ENCODE data around the gene SLC17A4. TPM values are rescaled to one million over a fixed set of nuclear protein-coding genes. Genes with fewer than 3 reads are reported as not detected.

SLC17A4 gene
- total RNA-seq, 1 donor from 2014 or later, result not detected

DNA sequence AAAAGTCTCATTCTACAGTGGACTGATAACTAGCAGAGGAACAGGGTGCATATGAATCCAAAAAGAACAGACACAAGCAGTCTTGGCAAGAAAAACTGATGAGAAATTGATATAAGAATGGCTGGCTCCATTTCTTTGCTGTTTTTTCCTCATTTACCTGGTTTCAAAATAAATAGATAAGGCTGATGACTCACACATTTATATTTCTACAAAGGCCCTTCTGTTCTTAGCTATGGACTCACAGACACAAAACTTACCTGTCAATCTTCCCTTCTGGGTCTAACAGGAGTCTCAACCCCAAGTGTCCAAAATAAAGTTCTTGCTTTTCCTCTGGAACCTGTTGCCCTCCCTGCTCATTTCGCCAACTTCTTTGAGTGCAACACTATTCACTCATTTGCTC is 941 bp downstream of the SLC17A4 start:
- no peak overlapping the region for H3K9ac ChIP-seq (ENCODE audit: low read length)
- H4K20me1 ChIP-seq (ENCODE audit: insufficient read depth, low read length), result no peaks in the 10 kb centered on the region
- no peaks in the 10 kb centered on the region for H3K9me3 ChIP-seq (ENCODE audit: insufficient read depth, low read depth, low read length)
- FAIRE-seq (no peak), DNase-seq (ENCODE audit: low read depth) (no peak)
- H3K36me3 ChIP-seq (ENCODE audit: insufficient read depth, low read length), result no peaks in the 10 kb centered on the region
- no peak for TF ChIP-seq EZH2 (IDR thresholded peaks at IDR 0.05; ENCODE audit: insufficient read depth, low read length)
- TF ChIP-seq, protein P1, sequence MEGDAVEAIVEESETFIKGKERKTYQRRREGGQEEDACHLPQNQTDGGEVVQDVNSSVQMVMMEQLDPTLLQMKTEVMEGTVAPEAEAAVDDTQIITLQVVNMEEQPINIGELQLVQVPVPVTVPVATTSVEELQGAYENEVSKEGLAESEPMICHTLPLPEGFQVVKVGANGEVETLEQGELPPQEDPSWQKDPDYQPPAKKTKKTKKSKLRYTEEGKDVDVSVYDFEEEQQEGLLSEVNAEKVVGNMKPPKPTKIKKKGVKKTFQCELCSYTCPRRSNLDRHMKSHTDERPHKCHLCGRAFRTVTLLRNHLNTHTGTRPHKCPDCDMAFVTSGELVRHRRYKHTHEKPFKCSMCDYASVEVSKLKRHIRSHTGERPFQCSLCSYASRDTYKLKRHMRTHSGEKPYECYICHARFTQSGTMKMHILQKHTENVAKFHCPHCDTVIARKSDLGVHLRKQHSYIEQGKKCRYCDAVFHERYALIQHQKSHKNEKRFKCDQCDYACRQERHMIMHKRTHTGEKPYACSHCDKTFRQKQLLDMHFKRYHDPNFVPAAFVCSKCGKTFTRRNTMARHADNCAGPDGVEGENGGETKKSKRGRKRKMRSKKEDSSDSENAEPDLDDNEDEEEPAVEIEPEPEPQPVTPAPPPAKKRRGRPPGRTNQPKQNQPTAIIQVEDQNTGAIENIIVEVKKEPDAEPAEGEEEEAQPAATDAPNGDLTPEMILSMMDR (IDR thresholded peaks at IDR 0.05; ENCODE audit: insufficient read depth, low read depth, low read length), result no peak
- no peak overlapping the region for H3K4me2 ChIP-seq (ENCODE audit: low read length)
- no peak overlapping the region for H3K27ac ChIP-seq (ENCODE audit: low read depth, low read length)
- no peaks in the 10 kb centered on the region for H3K27me3 ChIP-seq (ENCODE audit: insufficient read depth, low read length)
- no peaks in the 10 kb centered on the region for H3K79me2 ChIP-seq (ENCODE audit: insufficient read depth, low read length)
- no peak overlapping the region for H3K27ac Mint-ChIP-seq (ENCODE audit: unreplicated experiment)
- no peak overlapping the region for H2AFZ ChIP-seq (ENCODE audit: low read depth, low read length)
- no peaks in the 10 kb centered on the region for H3K27me3 Mint-ChIP-seq (ENCODE audit: low read depth, unreplicated experiment)
- H3K4me3 ChIP-seq (ENCODE audit: insufficient read depth, low read depth, low read length), result no peak overlapping the region
- H3K4me1 Mint-ChIP-seq (ENCODE audit: low read depth, unreplicated experiment), result peaks cover 9% of the 10 kb centered on the region
- H3K4me1 ChIP-seq (ENCODE audit: insufficient read depth, low read length), result no peaks in the 10 kb centered on the region
- H3K9me3 Mint-ChIP-seq (ENCODE audit: unreplicated experiment), result no peaks in the 10 kb centered on the region
- H3K36me3 Mint-ChIP-seq (ENCODE audit: low read depth, unreplicated experiment), result no peaks in the 10 kb centered on the region
- H3K4me3 Mint-ChIP-seq (ENCODE audit: unreplicated experiment), result no peak overlapping the region

DNA sequence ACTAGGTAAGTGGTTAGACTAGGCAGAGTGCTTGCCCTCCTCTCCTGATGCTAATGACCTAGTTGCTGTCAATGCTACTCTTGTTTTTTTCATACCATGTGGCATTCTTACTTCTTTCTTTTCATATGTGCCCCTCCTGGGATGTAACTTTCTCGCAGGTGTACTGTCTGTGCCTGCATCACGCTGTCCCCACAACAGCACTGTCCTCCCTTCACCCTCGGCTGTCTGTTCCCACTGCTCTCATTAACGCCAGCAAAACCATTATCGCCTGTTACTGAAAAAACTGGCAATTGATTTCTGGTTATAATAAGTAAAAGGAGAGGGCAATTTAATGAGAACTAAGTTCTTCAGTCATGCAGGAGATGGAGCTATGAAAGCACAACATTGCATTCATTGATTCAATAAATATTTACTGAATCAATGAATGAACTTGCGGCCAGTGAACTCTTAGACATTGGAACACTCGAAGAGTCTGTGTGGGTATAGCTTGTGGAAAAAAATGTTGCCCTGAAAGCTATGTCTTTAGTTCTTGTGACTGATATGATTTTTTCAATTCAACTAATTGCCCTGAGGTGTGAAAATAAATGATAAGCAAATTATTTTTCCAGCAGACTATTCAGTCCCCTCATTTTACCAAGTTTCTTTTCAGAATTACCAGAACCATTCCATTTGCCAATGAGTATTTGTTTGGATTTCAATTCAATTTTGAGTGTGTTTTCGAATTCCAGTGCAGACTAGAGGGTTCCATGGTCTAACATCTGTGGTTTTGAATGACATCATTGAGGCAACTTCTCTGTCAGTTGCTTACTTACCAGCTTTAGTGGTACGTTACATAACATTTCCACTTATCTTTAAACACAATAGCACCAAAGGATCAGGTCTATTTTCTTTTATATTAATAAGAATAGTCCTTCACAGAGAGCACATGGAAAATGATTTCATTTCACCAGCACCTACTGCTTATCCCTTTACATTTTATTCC is 2.1 kb downstream of the SLC17A4 start:
- no peaks in the 10 kb centered on the region for H3K36me3 ChIP-seq (ENCODE audit: insufficient read depth, low read length)
- no peak overlapping the region for H3K27ac Mint-ChIP-seq (ENCODE audit: unreplicated experiment)
- H3K9me3 Mint-ChIP-seq (ENCODE audit: unreplicated experiment), result no peaks in the 10 kb centered on the region
- no peak overlapping the region for H3K9ac ChIP-seq (ENCODE audit: low read length)
- no peak overlapping the region for H3K27ac ChIP-seq (ENCODE audit: low read depth, low read length)
- H4K20me1 ChIP-seq (ENCODE audit: insufficient read depth, low read length), result no peaks in the 10 kb centered on the region
- no peak overlapping the region for H3K4me2 ChIP-seq (ENCODE audit: low read length)
- TF ChIP-seq, protein P1 (IDR thresholded peaks at IDR 0.05; ENCODE audit: insufficient read depth, low read depth, low read length), result no peak
- no peak for TF ChIP-seq EZH2 (IDR thresholded peaks at IDR 0.05; ENCODE audit: insufficient read depth, low read length)
- no peaks in the 10 kb centered on the region for H3K79me2 ChIP-seq (ENCODE audit: insufficient read depth, low read length)
- no peaks in the 10 kb centered on the region for H3K4me1 ChIP-seq (ENCODE audit: insufficient read depth, low read length)
- H3K4me3 ChIP-seq (ENCODE audit: insufficient read depth, low read depth, low read length), result no peak overlapping the region
- no peaks in the 10 kb centered on the region for H3K27me3 ChIP-seq (ENCODE audit: insufficient read depth, low read length)
- H3K27me3 Mint-ChIP-seq (ENCODE audit: low read depth, unreplicated experiment), result no peaks in the 10 kb centered on the region
- no peak for DNase-seq (ENCODE audit: low read depth)
- H3K4me3 Mint-ChIP-seq (ENCODE audit: unreplicated experiment), result no peak overlapping the region
- no peaks in the 10 kb centered on the region for H3K9me3 ChIP-seq (ENCODE audit: insufficient read depth, low read depth, low read length)
- H3K4me1 Mint-ChIP-seq (ENCODE audit: low read depth, unreplicated experiment), result peaks cover 9% of the 10 kb centered on the region
- FAIRE-seq, result no peak
- H2AFZ ChIP-seq (ENCODE audit: low read depth, low read length), result no peak overlapping the region
- H3K36me3 Mint-ChIP-seq (ENCODE audit: low read depth, unreplicated experiment), result no peaks in the 10 kb centered on the region

Data from astrocyte (in vitro differentiated cells and primary cell).